Caco-2 (cell line): ENCODE data around the gene TRPM7. TPM values are rescaled to one million over a fixed set of nuclear protein-coding genes. Genes with fewer than 3 reads are reported as not detected.

Source experiments
- BruUV-seq: library from RNA; stranded (reverse); fragments of 400-500 nt; replicated peaks from 2 replicates; lab custom pipeline; 2021; lab: Mats Ljungman, UMichigan
- CTCF ChIA-PET: fragments of 300-600 bp; sonication (Branson Sonifier 250); formaldehyde crosslinking; loops from one replicate; lab custom pipeline; 2022; ENCODE audit warnings: antibody characterized with exemption; lab: Charles Lee
- POLR2A ChIA-PET: fragments of 300-600 bp; sonication (Branson Sonifier 250); formaldehyde crosslinking; loops from one replicate; lab custom pipeline; 2022; ENCODE audit warnings: antibody characterized with exemption; lab: Charles Lee
- DNase-seq, 2 experiments: peaks; one replicate each; pipeline versions ENCODE4 v3.0.0 to v3.0.0-alpha.2; 2020 to 2022
- H3K27me3 ChIP-seq: replicated peaks from 2 replicates; pipeline ENCODE4 v1.6.0; 2011; ENCODE audit warnings: low read length; ENCODE audit not compliant: control insufficient read depth, insufficient read depth
- H3K36me3 ChIP-seq: 2 replicates; pipeline ENCODE4 v1.5.1; 2011; ENCODE audit warnings: low read length; ENCODE audit not compliant: control insufficient read depth, insufficient read depth
- H3K4me1 ChIP-seq: fragments of 250-450 bp; sonication (Bioruptor Pico); 2 replicates; pipeline ENCODE4 v1.5.1; 2020; ENCODE audit warnings: mild to moderate bottlenecking
- H3K4me3 ChIP-seq: 2 replicates; pipeline ENCODE4 v1.5.1; 2011; ENCODE audit warnings: low read depth, mild to moderate bottlenecking, control low read depth, low read length
- H3K9me3 ChIP-seq: fragments of 250-450 bp; sonication (Bioruptor Pico); 2 replicates; pipeline ENCODE4 v1.5.1; 2020; ENCODE audit warnings: mild to moderate bottlenecking, moderate library complexity
- H3K27ac Mint-ChIP-seq: one replicate; pipeline ENCODE4 v1.8.0; 2022; ENCODE audit warnings: mixed read lengths; ENCODE audit not compliant: unreplicated experiment
- H3K27me3 Mint-ChIP-seq: one replicate; pipeline ENCODE4 v1.8.0; 2022; ENCODE audit warnings: mixed read lengths; ENCODE audit not compliant: insufficient read depth, unreplicated experiment
- H3K36me3 Mint-ChIP-seq: one replicate; pipeline ENCODE4 v1.8.0; 2022; ENCODE audit warnings: mild to moderate bottlenecking, mixed read lengths; ENCODE audit not compliant: insufficient read depth, unreplicated experiment
- H3K4me1 Mint-ChIP-seq: one replicate; pipeline ENCODE4 v1.8.0; 2022; ENCODE audit warnings: low read depth, mixed read lengths; ENCODE audit not compliant: unreplicated experiment
- H3K4me3 Mint-ChIP-seq: one replicate; pipeline ENCODE4 v1.8.0; 2022; ENCODE audit warnings: mild to moderate bottlenecking, moderate library complexity, mixed read lengths; ENCODE audit not compliant: unreplicated experiment
- H3K9me3 Mint-ChIP-seq: one replicate; pipeline ENCODE4 v1.8.0; 2022; ENCODE audit warnings: mixed read lengths; ENCODE audit not compliant: unreplicated experiment
- intact Hi-C: fragments of 100-400 bp; cut with micrococcal nuclease; formaldehyde crosslinking; loops from one replicate; pipeline ENCODE4 v1.10.0; 2022; ENCODE audit not compliant: unreplicated experiment
- total RNA-seq: library from RNA; stranded (reverse); gene quantifications from 2 replicates; pipeline ENCODE4 v1.2.3, GENCODE V29; 2022
- TF ChIP-seq, protein P1 (sequence below), 2 experiments: fragments of 200-600 bp in 1 of 2; IDR thresholded peaks; 1 replicate in 1 of 2; 2 replicates in 1 of 2; pipeline versions ENCODE4 v1.5.1 to v1.8.0; 2011 to 2022; ENCODE audit warnings: antibody characterized with exemption in 1 of 2, control low read depth in 1 of 2, inconsistent platforms in 1 of 2, low read depth in 1 of 2, low read length in 1 of 2, mild to moderate bottlenecking in 1 of 2, moderate library complexity in 1 of 2; ENCODE audit not compliant: insufficient read depth in 1 of 2, severe bottlenecking in 1 of 2, unreplicated experiment in 1 of 2

The TRPM7 gene
- total RNA-seq, 1 experiment from 2014 or later, result 70.9 TPM

DNA sequence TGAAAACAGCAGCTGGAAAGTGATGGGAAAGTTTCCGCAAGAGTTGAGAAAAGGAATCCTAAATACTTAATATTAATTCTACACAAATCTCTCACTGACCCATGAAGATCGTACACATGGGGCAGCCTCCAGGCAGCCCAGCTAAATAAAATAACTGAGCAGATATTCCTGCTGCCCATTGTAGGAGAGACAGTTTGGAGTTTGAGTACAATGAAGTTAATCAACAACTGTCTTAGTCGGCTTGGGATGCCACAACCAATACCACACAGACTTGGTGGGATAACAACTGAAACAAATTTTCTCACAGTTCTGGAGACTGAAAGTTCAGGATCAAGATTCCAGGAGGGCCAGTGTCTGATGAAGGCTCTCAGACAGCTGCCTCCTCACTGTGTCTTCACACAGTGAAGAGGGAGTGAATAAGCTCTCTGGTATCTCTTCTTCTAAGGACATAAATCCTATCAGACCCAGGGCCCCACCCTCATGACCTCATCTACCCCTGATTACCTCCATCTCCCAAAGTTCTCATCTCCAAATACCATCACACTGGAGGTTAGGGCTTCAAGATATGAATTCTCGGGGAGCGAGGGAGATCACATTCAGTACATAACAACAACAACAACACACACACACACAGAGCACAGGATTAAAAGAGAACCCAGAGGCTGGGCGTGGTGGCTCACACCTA lies 9.7 kb downstream of the TRPM7 start:
- CTCF ChIA-PET, result no interaction called here
- Mint-ChIP-seq H3K27me3 (no peaks in the 10 kb centered on the region), H3K4me3 (peak overlapping the region; percentile 4), H3K4me1 (peaks cover 7% of the 10 kb centered on the region), H3K36me3 (peaks cover 54% of the 10 kb centered on the region), H3K27ac (peak overlapping the region; percentile 83), H3K9me3 (no peaks in the 10 kb centered on the region)
- H3K27me3 ChIP-seq, result no peaks in the 10 kb centered on the region
- intact Hi-C loops, result no loop called here
- H3K4me1 ChIP-seq, result peaks cover 20% of the 10 kb centered on the region
- H3K36me3 ChIP-seq, result no peaks in the 10 kb centered on the region
- BruUV-seq, result no TSS peak
- no peaks in the 10 kb centered on the region for H3K9me3 ChIP-seq
- H3K4me3 ChIP-seq, result no peak overlapping the region
- POLR2A ChIA-PET, result no interaction called here
- peak; percentile 26 to 38 for DNase-seq
- TF ChIP-seq, protein P1, sequence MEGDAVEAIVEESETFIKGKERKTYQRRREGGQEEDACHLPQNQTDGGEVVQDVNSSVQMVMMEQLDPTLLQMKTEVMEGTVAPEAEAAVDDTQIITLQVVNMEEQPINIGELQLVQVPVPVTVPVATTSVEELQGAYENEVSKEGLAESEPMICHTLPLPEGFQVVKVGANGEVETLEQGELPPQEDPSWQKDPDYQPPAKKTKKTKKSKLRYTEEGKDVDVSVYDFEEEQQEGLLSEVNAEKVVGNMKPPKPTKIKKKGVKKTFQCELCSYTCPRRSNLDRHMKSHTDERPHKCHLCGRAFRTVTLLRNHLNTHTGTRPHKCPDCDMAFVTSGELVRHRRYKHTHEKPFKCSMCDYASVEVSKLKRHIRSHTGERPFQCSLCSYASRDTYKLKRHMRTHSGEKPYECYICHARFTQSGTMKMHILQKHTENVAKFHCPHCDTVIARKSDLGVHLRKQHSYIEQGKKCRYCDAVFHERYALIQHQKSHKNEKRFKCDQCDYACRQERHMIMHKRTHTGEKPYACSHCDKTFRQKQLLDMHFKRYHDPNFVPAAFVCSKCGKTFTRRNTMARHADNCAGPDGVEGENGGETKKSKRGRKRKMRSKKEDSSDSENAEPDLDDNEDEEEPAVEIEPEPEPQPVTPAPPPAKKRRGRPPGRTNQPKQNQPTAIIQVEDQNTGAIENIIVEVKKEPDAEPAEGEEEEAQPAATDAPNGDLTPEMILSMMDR (IDR thresholded peaks at IDR 0.05; ENCODE audit: insufficient read depth in 1 of 2, low read depth in 1 of 2, low read length in 1 of 2, severe bottlenecking in 1 of 2, unreplicated experiment in 1 of 2), result no peak

DNA sequence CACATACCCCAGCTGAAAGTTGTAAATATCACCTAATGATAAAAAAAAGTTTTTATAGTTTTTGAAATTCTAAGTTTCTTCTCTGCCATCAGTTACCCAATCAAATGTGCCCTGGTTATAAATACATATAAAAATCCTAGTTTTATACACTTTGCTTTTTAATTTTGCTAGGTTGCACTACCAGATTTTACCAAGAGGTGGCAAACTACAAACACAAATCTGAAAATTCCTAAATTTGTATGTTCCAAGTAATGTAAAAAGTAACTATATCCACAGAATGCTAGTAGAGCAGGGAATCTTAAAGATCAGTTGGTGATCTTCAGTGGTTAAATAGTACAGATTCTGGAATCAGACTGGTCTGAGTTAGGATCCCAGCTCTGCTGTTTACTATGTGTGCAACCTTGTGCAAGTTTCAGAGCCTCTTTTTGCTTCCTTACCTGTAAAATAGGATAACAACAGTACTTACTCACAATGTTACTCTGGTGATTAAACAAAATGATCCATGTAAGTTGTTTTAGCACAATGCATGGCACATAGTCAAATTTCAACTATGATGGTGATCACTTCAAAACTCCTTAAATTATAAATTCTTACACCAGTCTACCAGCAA lies 11.0 kb downstream of the TRPM7 start:
- H3K9me3 Mint-ChIP-seq, result no peaks in the 10 kb centered on the region
- H3K4me1 Mint-ChIP-seq, result peaks cover 14% of the 10 kb centered on the region
- peaks cover 53% of the 10 kb centered on the region for H3K36me3 Mint-ChIP-seq
- H3K27me3 Mint-ChIP-seq, result no peaks in the 10 kb centered on the region
- peaks cover 23% of the 10 kb centered on the region for H3K4me1 ChIP-seq
- H3K9me3 ChIP-seq, result no peaks in the 10 kb centered on the region
- ChIA-PET CTCF (no interaction called here), POLR2A (no interaction called here)
- H3K4me3 ChIP-seq, result no peak overlapping the region
- TSS peak; percentile 18 for BruUV-seq
- H3K36me3 ChIP-seq, result no peaks in the 10 kb centered on the region
- peak in 1 of 2 experiments; percentile 25 for DNase-seq
- no peaks in the 10 kb centered on the region for H3K27me3 ChIP-seq
- no peak overlapping the region for H3K4me3 Mint-ChIP-seq
- intact Hi-C loops, result loop anchor here (1.0 kb wide), 2 partner anchors 202 to 233 kb away; partner anchors contain the start of gene AP4E1
- TF ChIP-seq, protein P1 (IDR thresholded peaks at IDR 0.05; ENCODE audit: insufficient read depth in 1 of 2, low read depth in 1 of 2, low read length in 1 of 2, severe bottlenecking in 1 of 2, unreplicated experiment in 1 of 2), result peak; percentile 46 to 77
- no peak overlapping the region for H3K27ac Mint-ChIP-seq

DNA sequence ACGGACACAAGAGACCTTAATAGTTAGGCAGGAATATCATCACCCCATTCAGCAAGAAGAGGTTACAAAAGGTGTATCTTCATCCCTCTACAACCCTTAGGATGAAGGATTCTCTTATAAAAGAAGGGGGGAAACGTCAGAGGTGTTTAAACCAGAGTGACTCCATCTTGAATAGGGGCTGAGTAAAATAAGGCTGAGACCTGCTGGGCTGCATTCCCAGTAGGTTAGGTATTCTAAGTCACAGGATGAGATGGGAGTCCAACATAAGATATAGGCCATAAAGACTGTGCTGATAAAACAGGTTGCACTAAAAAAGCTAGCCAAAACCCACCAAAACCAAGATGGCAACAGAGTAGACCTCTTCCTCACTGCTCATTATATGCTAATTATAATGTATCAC lies 16.5 kb downstream of the TRPM7 start:
- no peak for DNase-seq
- Histone ChIP-seq H3K4me3 (no peak overlapping the region), H3K36me3 (no peaks in the 10 kb centered on the region; the same call in 1 of the 2 replicates), H3K9me3 (no peaks in the 10 kb centered on the region), H3K4me1 (peaks cover 7% of the 10 kb centered on the region; the same call in 1 of the 2 replicates), H3K27me3 (no peaks in the 10 kb centered on the region)
- Mint-ChIP-seq H3K9me3 (no peaks in the 10 kb centered on the region), H3K36me3 (peaks cover 74% of the 10 kb centered on the region), H3K27me3 (no peaks in the 10 kb centered on the region), H3K4me3 (no peak overlapping the region), H3K27ac (peak overlapping the region; percentile 40), H3K4me1 (peaks cover 12% of the 10 kb centered on the region)
- no TSS peak for BruUV-seq
- TF ChIP-seq, protein P1 (IDR thresholded peaks at IDR 0.05; ENCODE audit: insufficient read depth in 1 of 2, low read depth in 1 of 2, low read length in 1 of 2, severe bottlenecking in 1 of 2, unreplicated experiment in 1 of 2), result no peak
- ChIA-PET CTCF (no interaction called here), POLR2A (no interaction called here)
- intact Hi-C loops, result no loop called here
